Thoracic aorta (tissue), 2 donors: Measurements from ENCODE around the gene PTPRN2. TPM values are rescaled to one million over a fixed set of nuclear protein-coding genes. Genes with fewer than 3 reads are reported as not detected.

ENCODE experiments used
- ATAC-seq: fragments of 150-250 bp; one replicate; pipeline ENCODE4 v1.8.0; 2017; ENCODE audit warnings: low read depth; ENCODE audit not compliant: insufficient number of reproducible peaks, low FRiP score
- DNase-seq: peaks from one replicate; pipeline ENCODE4 v3.0.0-alpha.2; 2020; ENCODE audit warnings: low spot score
- H3K27ac ChIP-seq, 2 donors: fragments of 200-600 bp; sonication (generic); 1 replicate in 1 of 2; 2 replicates in 1 of 2; pipeline ENCODE4 v1.5.1; 2016; ENCODE audit warnings: mild to moderate bottlenecking in 2 of 2, moderate library complexity in 2 of 2
- H3K27me3 ChIP-seq: fragments of 200-600 bp; sonication (generic); replicated peaks from 2 replicates; pipeline ENCODE4 v1.6.0; 2016; ENCODE audit warnings: mild to moderate bottlenecking; ENCODE audit not compliant: insufficient read depth
- H3K36me3 ChIP-seq: fragments of 200-600 bp; sonication (generic); one replicate; pipeline ENCODE4 v1.5.1; 2016
- H3K4me1 ChIP-seq, 2 donors: fragments of 200-600 bp; sonication (generic); 1 replicate in 1 of 2; 2 replicates in 1 of 2; pipeline versions ENCODE4 v1.5.1 to v1.6.0; 2016; ENCODE audit warnings: low read depth in 2 of 2, mild to moderate bottlenecking in 1 of 2; ENCODE audit not compliant: control insufficient read depth in 1 of 2
- H3K4me3 ChIP-seq: fragments of 200-600 bp; sonication (generic); 2 replicates; pipeline ENCODE4 v1.5.1; 2016; ENCODE audit warnings: mild to moderate bottlenecking
- H3K9me3 ChIP-seq: fragments of 200-600 bp; sonication (generic); 2 replicates; pipeline ENCODE4 v1.5.1; 2016
- CTCF ChIP-seq: fragments of 200-600 bp; sonication (generic); IDR thresholded peaks from one replicate; pipeline ENCODE4 v1.5.1; 2019; ENCODE audit warnings: antibody characterized with exemption
- total RNA-seq, 2 donors: library from RNA; depleted of rRNA; stranded (reverse); fragments of >200 nt; gene quantifications; one replicate each; pipeline versions ENCODE4 v1.1.0 to v1.2.3, GENCODE V29; 2016

Gene PTPRN2
- total RNA-seq, 2 donors from 2014 or later, result 2.2 to 3.1 TPM

- no peak for DNase-seq
- Histone ChIP-seq H3K4me1 (no peaks in the 10 kb centered on the region), H3K27ac (no peak overlapping the region), H3K36me3 (no peaks in the 10 kb centered on the region), H3K27me3 (no peaks in the 10 kb centered on the region), H3K9me3 (no peaks in the 10 kb centered on the region), H3K4me3 (no peak overlapping the region)
- no peak for ATAC-seq
- no peak for TF ChIP-seq CTCF
Measured at GRCh38 chr7:158489462-158490155, 98.0 kb downstream of the PTPRN2 start.

- Histone ChIP-seq H3K4me3 (no peak overlapping the region), H3K9me3 (no peaks in the 10 kb centered on the region), H3K27ac (no peak overlapping the region), H3K36me3 (no peaks in the 10 kb centered on the region), H3K27me3 (no peaks in the 10 kb centered on the region), H3K4me1 (no peaks in the 10 kb centered on the region)
- no peak for DNase-seq
- ATAC-seq, result no peak
- no peak for TF ChIP-seq CTCF
Measured at GRCh38 chr7:158488181-158488971, 99.2 kb downstream of the PTPRN2 start.

DNA sequence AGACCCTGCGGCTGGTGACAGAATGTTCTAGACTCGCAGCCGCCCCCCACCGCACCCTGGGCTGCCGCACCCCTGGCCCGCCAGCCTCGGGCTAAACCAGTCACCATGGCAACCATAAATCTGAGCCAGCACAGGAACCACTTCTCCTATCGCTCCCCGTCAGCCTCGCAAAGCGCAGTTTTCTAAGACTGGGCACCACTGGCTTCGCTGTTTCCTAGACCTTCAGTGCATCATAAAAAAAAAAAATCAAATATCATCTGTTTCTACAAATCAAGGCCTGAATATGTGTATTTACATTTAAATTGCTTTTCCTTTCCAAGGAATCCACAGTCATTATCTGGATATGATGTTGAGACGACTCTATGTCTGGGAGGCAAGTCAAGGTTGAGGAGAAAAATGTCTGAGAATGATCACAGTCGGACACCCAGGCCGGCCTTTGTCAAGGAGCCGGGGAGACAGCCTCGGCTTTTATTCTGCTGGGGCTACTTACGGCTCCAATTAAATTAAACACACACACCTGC lies 99.9 kb downstream of the PTPRN2 start:
- Histone ChIP-seq H3K27me3 (no peaks in the 10 kb centered on the region), H3K4me3 (no peak overlapping the region), H3K9me3 (no peaks in the 10 kb centered on the region), H3K27ac (no peak overlapping the region), H3K36me3 (no peaks in the 10 kb centered on the region), H3K4me1 (no peaks in the 10 kb centered on the region)
- ATAC-seq (no peak), DNase-seq (no peak)
- TF ChIP-seq CTCF, result no peak

- TF ChIP-seq CTCF, result no peak
- no peak overlapping the region for H3K27ac ChIP-seq
- no peak overlapping the region for H3K4me3 ChIP-seq
- no peak for DNase-seq
- H3K36me3 ChIP-seq, result no peaks in the 10 kb centered on the region
- no peak for ATAC-seq
- no peaks in the 10 kb centered on the region for H3K4me1 ChIP-seq
- no peaks in the 10 kb centered on the region for H3K27me3 ChIP-seq
- no peaks in the 10 kb centered on the region for H3K9me3 ChIP-seq
Measured at GRCh38 chr7:158486919-158487318, 100.7 kb downstream of the PTPRN2 start.

DNA sequence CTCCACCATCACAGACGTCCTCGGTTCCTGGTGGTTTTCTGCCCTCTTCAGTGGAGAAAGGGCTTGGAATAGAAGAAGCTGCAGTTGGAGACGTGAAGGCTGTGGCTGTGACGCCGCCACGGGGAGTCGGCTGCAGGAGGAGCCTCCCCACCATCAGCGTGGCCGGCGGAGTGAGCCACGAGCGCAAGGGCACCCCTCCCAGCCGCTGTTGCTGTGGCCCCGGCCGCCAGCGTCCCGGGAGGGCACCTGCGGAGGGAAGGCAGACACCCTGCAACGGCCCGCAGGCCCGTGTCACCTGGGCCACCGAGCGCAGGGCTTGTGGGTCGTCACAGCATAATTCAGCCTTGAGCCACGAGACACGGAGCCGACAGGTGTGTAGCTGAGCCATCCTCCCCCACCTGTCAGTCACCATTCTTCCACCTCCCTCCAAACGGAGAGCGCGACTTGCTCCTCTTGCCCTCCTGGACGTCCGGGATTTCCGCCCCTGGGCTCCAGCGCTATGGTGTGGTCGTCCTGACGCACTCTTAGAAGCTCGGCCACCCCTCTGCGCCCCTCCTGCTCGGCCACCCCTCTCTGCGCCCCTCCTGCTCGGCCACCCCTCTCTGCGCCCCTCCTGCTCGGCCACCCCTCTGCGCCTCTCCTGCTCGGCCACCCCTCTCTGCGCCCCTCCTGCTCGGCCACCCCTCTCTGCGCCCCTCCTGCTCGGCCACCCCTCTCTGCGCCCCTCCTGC lies 102.7 kb downstream of the PTPRN2 start:
- Histone ChIP-seq H3K9me3 (no peaks in the 10 kb centered on the region), H3K27ac (no peak overlapping the region), H3K4me3 (no peak overlapping the region), H3K4me1 (no peaks in the 10 kb centered on the region), H3K36me3 (no peaks in the 10 kb centered on the region), H3K27me3 (no peaks in the 10 kb centered on the region)
- ATAC-seq (no peak), DNase-seq (no peak)
- no peak for TF ChIP-seq CTCF
